Amygdala (tissue), 56 donors: ENCODE measurements around the gene SF3B2.
"Not testable (repeated sequence)": the region's sequence is repeated elsewhere in the genome, so short reads cannot be mapped to it uniquely, and the experiment has no call there.

Experiments
- DNase-seq, 56 donors: peaks; one replicate each; lab custom pipeline; 2025; lab: John Stamatoyannopoulos, UW

SF3B2 gene

GRCh38 chr11:66070604-66071380, 18.6 kb downstream of the SF3B2 start:
- peak in 20 of 56 donors; percentile 9 to 56 (median 25) for DNase-seq

- peak in 1 of 56 donors; percentile 54 for DNase-seq
Measured at GRCh38 chr11:66071381-66071801, 19.2 kb downstream of the SF3B2 start.

- no peak for DNase-seq
Measured at GRCh38 chr11:66072081-66072480, 19.9 kb downstream of the SF3B2 start.

- DNase-seq: no peak
Measured at GRCh38 chr11:66072518-66072917, 20.4 kb downstream of the SF3B2 start.

GRCh38 chr11:66073669-66074068, 21.5 kb downstream of the SF3B2 start:
- no peak for DNase-seq

- no peak for DNase-seq
Measured at GRCh38 chr11:66075273-66075672, 23.1 kb downstream of the SF3B2 start.

GRCh38 chr11:66076561-66076960, 24.4 kb downstream of the SF3B2 start:
- DNase-seq: no peak

- DNase-seq: no peak
Measured at GRCh38 chr11:66077927-66078326, 25.8 kb downstream of the SF3B2 start.

- not testable (repeated sequence) for DNase-seq
Measured at GRCh38 chr11:66078949-66079348, 26.8 kb downstream of the SF3B2 start.

- peak in 1 of 56 donors; percentile 17 for DNase-seq
Measured at GRCh38 chr11:66080055-66080817, 28.1 kb downstream of the SF3B2 start.

- DNase-seq: peak in 12 of 56 donors; percentile 3 to 52 (median 14)
Measured at GRCh38 chr11:66081505-66081904, 29.3 kb downstream of the SF3B2 start.

- peak in 1 of 56 donors; percentile 21 for DNase-seq
Measured at GRCh38 chr11:66082946-66083698, 31.0 kb downstream of the SF3B2 start.

- no peak for DNase-seq
Measured at GRCh38 chr11:66083767-66084166, 31.6 kb downstream of the SF3B2 start.

GRCh38 chr11:66084821-66085475, 32.8 kb downstream of the SF3B2 start:
- DNase-seq: peak in 1 of 56 donors; percentile 1

- DNase-seq: no peak
Measured at GRCh38 chr11:66087148-66087908, 35.2 kb downstream of the SF3B2 start.

- DNase-seq: no peak
Measured at GRCh38 chr11:66089067-66089466, 36.9 kb downstream of the SF3B2 start.

GRCh38 chr11:66090288-66090687, 38.1 kb downstream of the SF3B2 start:
- DNase-seq: no peak

GRCh38 chr11:66092125-66092524, 40.0 kb downstream of the SF3B2 start:
- not testable (repeated sequence) for DNase-seq

GRCh38 chr11:66099746-66100145, 47.6 kb downstream of the SF3B2 start:
- not testable (repeated sequence) for DNase-seq
